Trophoblast cell (in vitro differentiated cells and primary cell): ENCODE measurements around the gene C5orf63.
A peak's percentile ranks its signal among the peaks of the same experiment; 100 is the strongest.

ENCODE experiments used
- DNase-seq, 2 donors: peaks; one replicate each; pipeline ENCODE4 v3.0.0-alpha.2; 2016
- H2AFZ ChIP-seq: 2 replicates; pipeline ENCODE4 v1.6.1; 2013; ENCODE audit warnings: low read length, moderate library complexity, mild to moderate bottlenecking; ENCODE audit not compliant: insufficient read depth, poor library complexity
- H2AK5ac ChIP-seq: 2 replicates; pipeline ENCODE4 v1.6.1; 2013; ENCODE audit warnings: mild to moderate bottlenecking, low read length
- H2BK120ac ChIP-seq: 2 replicates; pipeline ENCODE4 v1.6.1; 2013; ENCODE audit warnings: low read length, mild to moderate bottlenecking, moderate library complexity; ENCODE audit not compliant: insufficient read depth, poor library complexity
- H2BK12ac ChIP-seq: 2 replicates; pipeline ENCODE4 v1.6.1; 2013; ENCODE audit warnings: mild to moderate bottlenecking, low read length, moderate library complexity
- H2BK5ac ChIP-seq: 2 replicates; pipeline ENCODE4 v1.6.1; 2013; ENCODE audit warnings: low read length, low read depth, moderate library complexity, mild to moderate bottlenecking; ENCODE audit not compliant: poor library complexity
- H3K14ac ChIP-seq: 2 replicates; pipeline ENCODE4 v1.6.1; 2013; ENCODE audit warnings: mild to moderate bottlenecking, low read length
- H3K18ac ChIP-seq: 2 replicates; pipeline ENCODE4 v1.6.1; 2013; ENCODE audit warnings: mild to moderate bottlenecking, low read length
- H3K23ac ChIP-seq: 2 replicates; pipeline ENCODE4 v1.6.1; 2013; ENCODE audit warnings: low read length
- H3K27ac ChIP-seq: 2 replicates; pipeline ENCODE4 v1.5.1; 2013; ENCODE audit warnings: low read depth, mild to moderate bottlenecking, inconsistent platforms, low read length, moderate library complexity
- H3K27me3 ChIP-seq: 2 replicates; pipeline ENCODE4 v1.6.1; 2013; ENCODE audit warnings: inconsistent platforms, mild to moderate bottlenecking, low read length, moderate library complexity; ENCODE audit not compliant: insufficient read depth
- H3K36me3 ChIP-seq, 2 experiments: 1 replicate in 1 of 2; 2 replicates in 1 of 2; pipeline ENCODE4 v1.6.1; 2013; ENCODE audit warnings: low read length in 2 of 2, mild to moderate bottlenecking in 2 of 2, moderate library complexity in 1 of 2; ENCODE audit not compliant: insufficient read depth in 2 of 2, control insufficient read depth in 1 of 2
- H3K4ac ChIP-seq: 2 replicates; pipeline ENCODE4 v1.6.1; 2013; ENCODE audit warnings: low read depth, mild to moderate bottlenecking, low read length, moderate library complexity
- H3K4me1 ChIP-seq, 2 experiments: 1 replicate in 1 of 2; 2 replicates in 1 of 2; pipeline ENCODE4 v1.6.1; 2013; ENCODE audit warnings: low read length in 2 of 2, mild to moderate bottlenecking in 2 of 2, moderate library complexity in 1 of 2; ENCODE audit not compliant: insufficient read depth in 2 of 2, control insufficient read depth in 1 of 2
- H3K4me2 ChIP-seq: 2 replicates; pipeline ENCODE4 v1.6.1; 2013; ENCODE audit warnings: inconsistent platforms, mild to moderate bottlenecking, low read length, moderate library complexity
- H3K4me3 ChIP-seq: 2 replicates; pipeline ENCODE4 v1.5.1; 2013; ENCODE audit warnings: mild to moderate bottlenecking, low read depth, low read length, inconsistent platforms
- H3K79me1 ChIP-seq: one replicate; pipeline ENCODE4 v1.6.1; 2013; ENCODE audit warnings: low read length
- H3K79me2 ChIP-seq: 2 replicates; pipeline ENCODE4 v1.6.1; 2013; ENCODE audit warnings: low read length, mild to moderate bottlenecking; ENCODE audit not compliant: control insufficient read depth, insufficient read depth, poor library complexity
- H3K9ac ChIP-seq: 2 replicates; pipeline ENCODE4 v1.6.1; 2013; ENCODE audit warnings: mild to moderate bottlenecking, low read length
- H3K9me3 ChIP-seq: 2 replicates; pipeline ENCODE4 v1.6.1; 2013; ENCODE audit warnings: low read depth, mild to moderate bottlenecking, control low read depth, inconsistent platforms, low read length; ENCODE audit not compliant: insufficient read depth
- H4K12ac ChIP-seq: 2 replicates; pipeline ENCODE4 v1.6.1; 2013; ENCODE audit warnings: low read depth, mild to moderate bottlenecking, low read length, moderate library complexity
- H4K8ac ChIP-seq: 2 replicates; pipeline ENCODE4 v1.6.1; 2013; ENCODE audit warnings: low read depth, mild to moderate bottlenecking, low read length, moderate library complexity
- H4K91ac ChIP-seq: one replicate; pipeline ENCODE4 v1.6.1; 2013; ENCODE audit warnings: low read depth, mild to moderate bottlenecking, low read length, moderate library complexity
- WGBS: extraction: QIAGEN DNeasy Blood & Tissue Kit; methylation state at CpG from one replicate; pipeline ENCODE4 v1.1.7; 2013; ENCODE audit warnings: missing lambda C conversion rate; ENCODE audit not compliant: insufficient read length, insufficient coverage; ENCODE audit errors: extremely low coverage; 5-methylcytosine and 5-hydroxymethylcytosine counted together

The C5orf63 gene

GRCh38 chr5:127076315-127077129 is 3.2 kb upstream of the C5orf63 start:
- Histone ChIP-seq H3K27me3 (no peaks in the 10 kb centered on the region), H4K91ac (no peak overlapping the region), H3K18ac (no peak overlapping the region), H3K4me1 (peaks cover 8 to 11% of the 10 kb centered on the region in 2 experiments), H3K9me3 (no peaks in the 10 kb centered on the region), H3K4me2 (no peak overlapping the region), H4K8ac (no peak overlapping the region), H3K79me1 (no peaks in the 10 kb centered on the region), H2AK5ac (no peak overlapping the region), H2BK120ac (no peak overlapping the region), H3K4me3 (no peak overlapping the region), H3K27ac (no peak overlapping the region), H2BK12ac (peak overlapping the region; percentile 70), H3K4ac (no peak overlapping the region), H3K14ac (no peak overlapping the region), H3K36me3 (no peaks in the 10 kb centered on the region), H2BK5ac (no peak overlapping the region), H3K79me2 (no peaks in the 10 kb centered on the region), H4K12ac (no peak overlapping the region), H3K23ac (no peak overlapping the region), H3K9ac (no peak overlapping the region), H2AFZ (no peak overlapping the region)
- WGBS = no CpG with 5 or more reads among the region's 4 CpGs
- DNase-seq = no peak

DNA sequence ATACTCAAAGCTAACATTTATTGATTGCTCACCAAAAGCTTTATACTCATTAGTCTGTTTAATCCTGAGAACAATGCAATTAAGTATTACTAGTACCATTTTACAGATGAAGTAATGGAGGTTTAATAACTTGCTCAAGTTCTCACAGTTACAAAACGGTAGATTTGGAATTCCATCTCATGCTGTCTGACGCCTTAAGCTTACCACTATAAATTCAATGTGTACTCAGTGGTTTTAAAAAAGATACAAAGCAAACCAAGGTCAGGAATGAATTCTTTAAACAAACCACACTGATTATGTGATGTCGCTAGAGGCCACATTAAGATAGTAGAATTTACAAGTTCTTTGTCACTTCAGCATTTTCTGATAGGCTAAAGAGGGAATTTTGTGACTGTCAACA is 1.2 kb upstream of the C5orf63 start:
- Histone ChIP-seq H3K27ac (no peak overlapping the region), H4K91ac (no peak overlapping the region), H3K4me1 (peaks cover 5 to 9% of the 10 kb centered on the region in 2 experiments), H3K9ac (no peak overlapping the region), H2BK12ac (no peak overlapping the region), H4K12ac (no peak overlapping the region), H4K8ac (no peak overlapping the region), H2AK5ac (no peak overlapping the region), H3K9me3 (no peaks in the 10 kb centered on the region), H3K4me2 (no peak overlapping the region), H3K27me3 (no peaks in the 10 kb centered on the region), H3K36me3 (no peaks in the 10 kb centered on the region), H3K4ac (no peak overlapping the region), H3K4me3 (no peak overlapping the region), H3K18ac (no peak overlapping the region), H2AFZ (no peak overlapping the region), H2BK5ac (no peak overlapping the region), H3K79me2 (no peaks in the 10 kb centered on the region), H2BK120ac (no peak overlapping the region), H3K79me1 (no peaks in the 10 kb centered on the region), H3K14ac (no peak overlapping the region), H3K23ac (no peak overlapping the region)
- no CpG with 5 or more reads among the region's 3 CpGs for WGBS
- DNase-seq = no peak

- H2BK120ac ChIP-seq = no peak overlapping the region
- H3K9ac ChIP-seq = no peak overlapping the region
- H3K4me3 ChIP-seq = no peak overlapping the region
- no peaks in the 10 kb centered on the region for H3K79me2 ChIP-seq
- H3K4me2 ChIP-seq = no peak overlapping the region
- no peak overlapping the region for H2BK5ac ChIP-seq
- H4K91ac ChIP-seq = no peak overlapping the region
- H2AFZ ChIP-seq = no peak overlapping the region
- no CpG with 5 or more reads among the region's 2 CpGs for WGBS
- H3K14ac ChIP-seq = no peak overlapping the region
- no peak for DNase-seq
- no peak overlapping the region for H3K18ac ChIP-seq
- no peaks in the 10 kb centered on the region for H3K9me3 ChIP-seq
- H3K27ac ChIP-seq = no peak overlapping the region
- H2BK12ac ChIP-seq = no peak overlapping the region
- no peak overlapping the region for H3K4ac ChIP-seq
- no peak overlapping the region for H4K12ac ChIP-seq
- H3K36me3 ChIP-seq = no peaks in the 10 kb centered on the region
- H3K4me1 ChIP-seq = no peaks in the 10 kb centered on the region
- no peak overlapping the region for H3K23ac ChIP-seq
- H3K27me3 ChIP-seq = no peaks in the 10 kb centered on the region
- H2AK5ac ChIP-seq = no peak overlapping the region
- H4K8ac ChIP-seq = no peak overlapping the region
- H3K79me1 ChIP-seq = no peaks in the 10 kb centered on the region
These were observed 3.1 kb downstream of the C5orf63 start for GRCh38 chr5:127070243-127070642.

DNA sequence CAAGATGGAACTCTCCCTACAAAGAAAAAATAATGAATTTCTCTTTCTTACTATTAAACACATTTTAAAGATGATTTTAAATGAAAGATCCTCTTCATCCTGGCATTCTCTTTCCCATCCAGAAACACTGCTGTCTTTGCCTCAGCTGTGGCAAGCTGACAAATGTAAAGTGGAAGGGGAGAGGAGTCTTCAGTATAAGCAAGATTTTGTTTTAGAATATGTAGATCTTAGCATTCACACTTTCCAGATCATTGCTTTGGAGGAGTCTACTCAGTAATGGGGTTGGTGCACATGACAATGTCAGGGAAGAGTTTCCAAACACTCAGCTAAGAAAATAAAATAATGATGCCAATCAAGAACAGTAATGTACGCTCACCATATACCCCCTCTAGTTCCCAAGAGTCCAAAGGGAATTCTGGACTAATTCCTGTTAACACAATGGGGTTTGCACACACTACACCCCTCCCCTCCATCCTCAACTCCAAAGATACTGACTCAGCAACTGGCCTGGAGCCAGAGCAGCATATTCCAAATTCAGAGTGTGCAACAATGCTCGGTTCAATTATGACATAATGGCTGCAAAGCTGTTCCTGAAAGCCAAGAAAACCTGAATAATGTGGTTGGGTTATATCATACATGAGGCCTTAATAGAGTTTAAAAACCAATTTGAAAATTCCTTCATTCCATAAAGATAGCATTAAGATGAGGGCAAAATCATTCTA is 4.6 kb downstream of the C5orf63 start:
- Histone ChIP-seq H4K12ac (no peak overlapping the region), H3K9ac (no peak overlapping the region), H2AK5ac (no peak overlapping the region), H4K8ac (no peak overlapping the region), H3K14ac (no peak overlapping the region), H3K4me2 (no peak overlapping the region), H3K4ac (no peak overlapping the region), H3K18ac (no peak overlapping the region), H3K23ac (no peak overlapping the region), H2BK5ac (no peak overlapping the region), H3K79me1 (no peaks in the 10 kb centered on the region), H2AFZ (no peak overlapping the region), H3K27ac (no peak overlapping the region), H3K4me1 (no peaks in the 10 kb centered on the region), H3K79me2 (no peaks in the 10 kb centered on the region), H3K4me3 (no peak overlapping the region), H2BK12ac (no peak overlapping the region), H4K91ac (no peak overlapping the region), H3K9me3 (no peaks in the 10 kb centered on the region), H3K27me3 (no peaks in the 10 kb centered on the region), H3K36me3 (no peaks in the 10 kb centered on the region), H2BK120ac (no peak overlapping the region)
- no CpG with 5 or more reads among the region's 2 CpGs for WGBS
- DNase-seq = peak in 1 of 2 donors; percentile 44
